ENCODE results near the gene EEF1AKMT4.

GRCh38 chr3:184296616-184297015 lies 47.1 kb downstream of the EEF1AKMT4 start:
- TF ChIP-seq CTCF (IDR thresholded peaks at IDR 0.05 in 2 of 3, conservative IDR thresholded peaks at IDR 0.05 in 1 of 3; ENCODE audit: control insufficient read depth in 2 of 3, extremely low read depth in 1 of 3, insufficient read depth in 1 of 3, low read depth in 3 of 3, low read length in 3 of 3) (no peak), CREM (IDR thresholded peaks at IDR 0.05; ENCODE audit: low read depth) (no peak), YY1 (IDR thresholded peaks at IDR 0.05; ENCODE audit: low read depth, low read length) (no peak), USF2 (IDR thresholded peaks at IDR 0.05; ENCODE audit: borderline replicate concordance, low read depth, low read length) (no peak), HDAC6 (IDR thresholded peaks at IDR 0.05; ENCODE audit: unreplicated experiment) (no peak), POLR2AphosphoS2 (IDR thresholded peaks at IDR 0.05; ENCODE audit: low read depth, low read length) (no peak), SREBF1 (IDR thresholded peaks at IDR 0.05; ENCODE audit: low read length) (no peak)
